ENCODE results near the gene MAZ. TPM values are rescaled to one million over a fixed set of nuclear protein-coding genes. Genes with fewer than 3 reads are reported as not detected.

MAZ gene
- total RNA-seq, 2 donors from 2014 or later = 73.0 to 99.4 TPM

DNA sequence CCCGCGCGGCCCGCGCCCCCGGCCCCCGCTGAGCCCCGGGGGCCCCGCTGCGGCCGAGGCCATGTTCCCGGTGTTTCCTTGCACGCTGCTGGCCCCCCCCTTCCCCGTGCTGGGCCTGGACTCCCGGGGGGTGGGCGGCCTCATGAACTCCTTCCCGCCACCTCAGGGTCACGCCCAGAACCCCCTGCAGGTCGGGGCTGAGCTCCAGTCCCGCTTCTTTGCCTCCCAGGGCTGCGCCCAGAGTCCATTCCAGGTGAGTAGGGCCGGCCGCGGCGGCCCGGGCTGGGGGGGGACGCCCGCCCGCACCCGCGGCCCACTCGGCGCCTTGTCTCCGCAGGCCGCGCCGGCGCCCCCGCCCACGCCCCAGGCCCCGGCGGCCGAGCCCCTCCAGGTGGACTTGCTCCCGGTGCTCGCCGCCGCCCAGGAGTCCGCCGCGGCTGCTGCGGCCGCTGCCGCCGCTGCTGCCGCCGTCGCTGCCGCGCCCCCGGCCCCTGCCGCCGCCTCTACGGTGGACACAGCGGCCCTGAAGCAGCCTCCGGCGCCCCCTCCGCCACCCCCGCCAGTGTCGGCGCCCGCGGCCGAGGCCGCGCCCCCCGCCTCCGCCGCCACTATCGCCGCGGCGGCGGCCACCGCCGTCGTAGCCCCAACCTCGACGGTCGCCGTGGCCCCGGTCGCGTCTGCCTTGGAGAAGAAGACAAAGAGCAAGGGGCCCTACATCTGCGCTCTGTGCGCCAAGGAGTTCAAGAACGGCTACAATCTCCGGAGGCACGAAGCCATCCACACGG lies 504 bp downstream of the MAZ start:
- peaks cover 9% of the 10 kb centered on the region for H3K36me3 ChIP-seq
- H3K27me3 ChIP-seq (replicated peaks; ENCODE audit: insufficient read depth) = no peaks in the 10 kb centered on the region
- peak overlapping the region; percentile 75 for H3K4me3 ChIP-seq
- TF ChIP-seq CTCF (IDR thresholded peaks at IDR 0.05) = no peak
- DNase-seq (ENCODE audit: low spot score) = no peak
- no peak for ATAC-seq (ENCODE audit: insufficient number of reproducible peaks, low FRiP score, low read depth)
- H3K4me1 ChIP-seq (ENCODE audit: control insufficient read depth in 1 of 2, low read depth in 2 of 2) = peaks cover 30 to 51% of the 10 kb centered on the region in 2 donors
- no peaks in the 10 kb centered on the region for H3K9me3 ChIP-seq
- H3K27ac ChIP-seq = peak overlapping the region; percentile 87 to 92

GRCh38 chr16:29807426-29808218 lies 1.3 kb downstream of the MAZ start:
- peaks cover 9% of the 10 kb centered on the region for H3K36me3 ChIP-seq
- H3K27ac ChIP-seq = peak overlapping the region; percentile 87 to 92
- H3K9me3 ChIP-seq = no peaks in the 10 kb centered on the region
- H3K27me3 ChIP-seq (replicated peaks; ENCODE audit: insufficient read depth) = no peaks in the 10 kb centered on the region
- peak; percentile 51 for TF ChIP-seq CTCF (IDR thresholded peaks at IDR 0.05)
- H3K4me1 ChIP-seq (ENCODE audit: control insufficient read depth in 1 of 2, low read depth in 2 of 2) = peaks cover 35 to 56% of the 10 kb centered on the region in 2 donors
- peak overlapping the region; percentile 75 for H3K4me3 ChIP-seq
- DNase-seq (ENCODE audit: low spot score) = peak; percentile 70
- no peak for ATAC-seq (ENCODE audit: insufficient number of reproducible peaks, low FRiP score, low read depth)

DNA sequence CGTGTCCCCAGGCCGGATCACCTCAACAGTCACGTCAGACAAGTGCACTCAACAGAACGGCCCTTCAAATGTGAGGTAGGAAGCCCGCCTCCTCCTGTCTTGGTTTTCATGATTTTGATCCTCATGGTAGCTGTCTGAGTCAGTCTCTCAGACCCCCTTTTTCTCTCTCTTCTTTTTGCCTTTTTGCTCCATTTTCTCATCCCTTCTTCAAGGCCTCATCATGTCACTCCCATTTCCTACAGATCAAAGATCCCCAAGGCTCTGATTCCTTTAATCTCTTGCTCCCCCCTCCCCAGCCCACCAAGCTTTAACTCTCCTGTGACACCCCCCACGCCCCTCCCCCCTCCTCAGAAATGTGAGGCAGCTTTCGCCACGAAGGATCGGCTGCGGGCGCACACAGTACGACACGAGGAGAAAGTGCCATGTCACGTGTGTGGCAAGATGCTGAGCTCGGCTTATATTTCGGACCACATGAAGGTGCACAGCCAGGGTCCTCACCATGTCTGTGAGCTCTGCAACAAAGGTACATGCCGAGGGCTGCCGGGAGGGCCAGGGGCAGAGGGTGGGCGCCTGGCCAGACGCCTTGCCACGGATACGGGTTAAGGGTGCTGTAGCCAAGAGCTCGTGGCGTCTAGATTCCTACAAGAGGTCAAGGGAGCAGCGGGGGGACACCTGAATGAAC lies 2.0 kb downstream of the MAZ start:
- no peak for TF ChIP-seq CTCF (IDR thresholded peaks at IDR 0.05)
- ATAC-seq (ENCODE audit: insufficient number of reproducible peaks, low FRiP score, low read depth) (no peak), DNase-seq (ENCODE audit: low spot score) (no peak)
- H3K27ac ChIP-seq = peak overlapping the region; percentile 87 to 92
- peaks cover 9% of the 10 kb centered on the region for H3K36me3 ChIP-seq
- no peaks in the 10 kb centered on the region for H3K27me3 ChIP-seq (replicated peaks; ENCODE audit: insufficient read depth)
- H3K9me3 ChIP-seq = no peaks in the 10 kb centered on the region
- H3K4me3 ChIP-seq = peak overlapping the region; percentile 75
- H3K4me1 ChIP-seq (ENCODE audit: control insufficient read depth in 1 of 2, low read depth in 2 of 2) = peaks cover 42 to 64% of the 10 kb centered on the region in 2 donors

DNA sequence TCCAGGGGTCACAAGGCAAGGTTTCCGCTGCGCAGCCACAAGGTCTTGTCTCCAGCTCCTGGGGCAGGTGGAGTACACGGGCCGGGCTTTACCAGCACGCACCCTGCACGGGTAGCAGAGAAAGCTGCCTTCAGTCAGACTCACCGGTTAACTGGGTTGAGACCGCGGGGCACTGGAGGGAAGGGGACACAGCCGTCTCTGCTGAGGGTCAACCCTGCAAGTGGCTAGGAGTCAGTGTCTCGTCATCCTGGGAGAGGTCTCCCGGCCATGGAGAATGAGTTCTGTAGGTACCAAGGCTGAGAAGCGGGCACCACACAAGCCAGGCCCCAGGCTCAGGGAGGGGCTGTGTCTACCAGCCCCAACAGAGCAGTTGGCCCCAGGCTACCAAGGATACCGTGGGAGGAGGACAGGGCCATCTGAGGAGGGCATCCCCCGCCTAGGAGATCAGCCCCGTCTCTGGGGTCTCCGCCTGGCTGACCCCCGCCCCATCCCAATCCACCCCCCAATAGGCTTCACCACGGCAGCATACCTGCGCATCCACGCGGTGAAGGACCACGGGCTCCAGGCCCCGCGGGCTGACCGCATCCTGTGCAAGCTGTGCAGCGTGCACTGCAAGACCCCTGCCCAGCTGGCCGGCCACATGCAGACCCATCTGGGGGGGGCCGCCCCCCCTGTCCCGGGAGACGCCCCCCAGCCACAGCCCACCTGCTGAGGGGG lies 2.9 kb downstream of the MAZ start:
- H3K27me3 ChIP-seq (replicated peaks; ENCODE audit: insufficient read depth) = no peaks in the 10 kb centered on the region
- no peak for TF ChIP-seq CTCF (IDR thresholded peaks at IDR 0.05)
- H3K9me3 ChIP-seq = no peaks in the 10 kb centered on the region
- ATAC-seq (ENCODE audit: insufficient number of reproducible peaks, low FRiP score, low read depth) (no peak), DNase-seq (ENCODE audit: low spot score) (no peak)
- peaks cover 9% of the 10 kb centered on the region for H3K36me3 ChIP-seq
- H3K27ac ChIP-seq = peak overlapping the region; percentile 92 to 96
- peak overlapping the region; percentile 75 for H3K4me3 ChIP-seq
- peaks cover 42 to 67% of the 10 kb centered on the region in 2 donors for H3K4me1 ChIP-seq (ENCODE audit: control insufficient read depth in 1 of 2, low read depth in 2 of 2)
